ENCODE measurements around the gene MYORG.

The MYORG gene

GRCh38 chr9:34376596-34377403 lies at the start of gene MYORG:
MYORG (minus strand) TSS chr9:34376898; CDS start chr9:34372943, 3,955 bp downstream.
- DNase-seq (ENCODE audit: low read depth) = peak; percentile 96

DNA sequence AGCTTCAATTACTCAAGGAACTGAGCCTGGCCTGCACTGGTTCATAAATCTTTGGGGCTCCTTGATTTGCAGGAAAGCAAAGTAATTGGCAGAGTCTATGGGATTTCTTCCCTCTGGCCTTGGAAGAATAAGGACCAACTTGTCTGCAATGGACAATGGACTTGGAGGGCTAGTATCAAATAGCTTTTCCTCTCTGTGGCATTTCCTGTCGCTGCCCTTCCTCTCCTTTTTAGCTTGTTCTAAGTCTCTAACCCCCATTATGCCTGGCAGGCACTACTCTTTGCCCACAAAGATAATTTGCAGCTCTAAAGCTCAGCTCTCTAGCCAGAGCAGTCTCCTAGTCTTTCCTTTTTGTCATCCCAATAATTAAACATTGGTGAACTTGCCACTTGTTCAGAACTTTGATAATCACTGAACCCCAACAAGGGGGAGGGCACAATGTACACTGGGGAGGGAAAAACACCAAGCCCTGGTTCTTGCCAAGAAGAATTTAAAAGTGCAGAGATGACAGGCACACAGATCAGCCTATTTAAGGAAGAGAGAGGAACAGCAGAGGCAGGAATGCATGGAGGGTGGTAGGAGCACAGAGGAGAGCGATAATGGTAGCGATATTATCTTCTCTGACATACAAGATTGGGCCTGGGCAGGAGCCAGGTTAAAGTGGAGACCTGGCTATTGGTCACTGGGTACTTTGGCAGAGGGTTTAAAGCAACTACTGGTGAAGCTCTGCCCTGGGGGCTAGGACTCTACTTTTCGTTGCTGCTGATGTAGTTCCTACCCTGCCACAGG lies 43.2 kb upstream of the MYORG start:
- DNase-seq (ENCODE audit: low read depth) = no peak

GRCh38 chr9:34417734-34418133 lies 41.0 kb upstream of the MYORG start:
- no peak for DNase-seq (ENCODE audit: low read depth)

DNA sequence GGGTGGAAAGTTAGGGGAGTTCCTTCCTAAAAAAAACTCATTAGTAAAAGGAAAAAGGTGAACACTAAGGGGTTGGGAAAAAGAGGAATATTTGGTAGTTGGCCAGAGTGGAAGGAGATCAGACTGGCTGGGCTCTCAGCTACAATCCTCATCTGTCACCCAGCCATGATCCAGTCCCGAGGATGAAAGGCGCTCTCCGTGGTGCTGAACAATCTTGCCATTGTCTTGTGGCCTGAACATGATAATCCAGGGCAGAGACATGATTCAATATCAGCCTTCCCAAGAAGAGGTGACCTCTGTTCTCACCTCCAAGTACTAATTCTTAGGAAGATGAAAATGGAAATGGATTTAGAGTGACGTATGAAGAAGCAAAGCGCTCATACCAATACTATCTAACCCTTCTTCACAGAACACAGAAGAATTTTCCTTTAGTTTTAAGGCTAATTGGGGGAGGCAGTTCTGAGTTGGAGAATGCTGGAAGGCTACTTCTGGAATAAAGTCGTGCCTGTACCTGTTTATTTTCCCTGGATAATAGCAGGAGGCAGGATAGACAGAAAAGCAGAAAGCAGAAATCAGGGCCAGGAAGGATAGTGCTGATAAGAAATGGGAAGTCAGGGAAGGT lies 36.6 kb upstream of the MYORG start:
- peak; percentile 45 for DNase-seq (ENCODE audit: low read depth)

DNA sequence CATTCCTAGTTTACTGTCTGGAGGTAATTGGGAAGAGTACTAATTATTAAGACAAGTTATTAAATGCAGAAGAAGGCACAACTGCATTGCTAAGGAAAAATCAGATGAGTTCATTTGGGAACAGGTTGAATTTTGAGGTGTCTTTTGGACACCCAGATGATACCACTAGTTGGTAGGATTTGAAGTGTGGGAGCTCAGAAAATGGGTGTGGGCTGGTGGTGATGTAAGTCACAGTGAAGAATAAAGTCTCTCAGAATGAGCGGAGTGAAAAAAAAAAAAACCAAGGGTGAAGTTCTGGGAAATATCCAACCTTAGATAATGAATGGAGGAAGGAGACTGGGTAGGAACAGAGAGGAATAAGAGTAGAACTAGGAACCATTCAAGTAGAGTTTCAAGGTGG lies 35.6 kb upstream of the MYORG start:
- DNase-seq (ENCODE audit: low read depth) = no peak

GRCh38 chr9:34409154-34409553 lies 32.5 kb upstream of the MYORG start:
- no peak for DNase-seq (ENCODE audit: low read depth)

- DNase-seq (ENCODE audit: low read depth) = no peak
Observed at GRCh38 chr9:34408173-34408572, 31.5 kb upstream of the MYORG start.

GRCh38 chr9:34406219-34406618 lies 29.5 kb upstream of the MYORG start:
- peak; percentile 11 for DNase-seq (ENCODE audit: low read depth)

DNA sequence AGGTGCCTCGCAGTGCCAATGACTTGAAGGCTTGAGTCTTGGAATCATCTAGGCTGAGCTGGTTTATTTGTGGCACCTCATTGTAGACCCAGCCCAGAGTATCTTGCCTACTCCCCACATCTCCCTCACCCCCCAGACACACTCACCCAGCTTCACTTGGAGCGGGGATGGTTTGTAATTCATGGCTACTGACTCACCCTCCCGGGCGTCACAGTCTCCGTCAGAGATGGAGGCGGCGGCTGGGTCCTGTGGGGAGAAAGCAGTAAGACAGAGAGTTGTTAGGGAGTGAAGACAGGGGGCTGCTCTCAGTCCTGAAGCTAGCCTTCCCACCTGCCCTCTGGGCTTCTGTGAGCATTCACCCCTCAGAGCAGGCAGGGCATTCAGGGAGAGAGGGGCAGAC lies 29.0 kb upstream of the MYORG start:
- peak; percentile 87 for DNase-seq (ENCODE audit: low read depth)

GRCh38 chr9:34403554-34404380 lies 27.1 kb upstream of the MYORG start:
- DNase-seq (ENCODE audit: low read depth) = peak; percentile 85

DNA sequence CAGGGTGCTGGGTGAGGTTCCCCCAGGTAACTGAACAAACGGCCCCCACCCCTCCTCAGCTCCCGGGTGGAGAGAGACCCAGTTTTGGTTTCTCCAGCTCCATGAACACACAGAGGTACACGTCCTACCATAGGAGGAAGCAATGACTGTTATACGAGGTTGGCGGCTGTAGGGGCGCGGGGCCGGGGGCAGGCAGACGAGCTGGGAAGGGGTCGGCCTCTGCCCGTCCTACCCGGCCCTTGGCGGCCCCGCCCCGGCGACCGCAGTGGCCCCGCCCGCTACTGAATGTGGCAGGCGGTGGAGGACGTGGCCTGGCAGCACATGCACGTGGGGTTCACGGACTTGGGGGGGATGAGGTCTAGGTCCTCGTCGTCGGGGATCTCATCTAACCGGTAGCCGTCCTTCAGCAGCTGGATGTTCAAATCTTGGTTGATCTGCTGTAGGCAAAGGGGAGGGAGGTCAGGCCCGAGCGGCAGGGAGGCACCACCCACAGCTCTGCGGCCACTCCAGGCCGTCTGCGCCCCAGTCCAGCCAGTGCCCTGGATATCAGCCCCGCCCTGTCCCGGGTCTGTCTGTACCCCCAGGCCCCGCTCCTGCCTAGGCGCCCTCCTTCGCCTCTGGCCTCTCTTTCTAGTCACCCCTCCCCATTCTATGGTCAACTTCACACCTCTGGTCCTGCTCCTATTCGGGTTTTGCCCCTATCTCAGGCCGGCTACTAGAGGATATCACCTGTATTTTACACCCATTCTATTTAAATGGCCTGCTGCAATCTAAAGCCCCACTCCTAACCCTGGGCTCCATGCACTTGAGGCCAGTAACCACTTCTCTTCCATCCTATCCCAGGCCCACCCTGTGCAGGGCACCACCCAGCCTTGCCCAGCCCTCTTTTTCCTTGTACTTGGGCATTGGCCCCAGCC lies 24.2 kb upstream of the MYORG start:
- DNase-seq (ENCODE audit: low read depth) = no peak

GRCh38 chr9:34400275-34400674 lies 23.6 kb upstream of the MYORG start:
- DNase-seq (ENCODE audit: low read depth) = no peak

DNA sequence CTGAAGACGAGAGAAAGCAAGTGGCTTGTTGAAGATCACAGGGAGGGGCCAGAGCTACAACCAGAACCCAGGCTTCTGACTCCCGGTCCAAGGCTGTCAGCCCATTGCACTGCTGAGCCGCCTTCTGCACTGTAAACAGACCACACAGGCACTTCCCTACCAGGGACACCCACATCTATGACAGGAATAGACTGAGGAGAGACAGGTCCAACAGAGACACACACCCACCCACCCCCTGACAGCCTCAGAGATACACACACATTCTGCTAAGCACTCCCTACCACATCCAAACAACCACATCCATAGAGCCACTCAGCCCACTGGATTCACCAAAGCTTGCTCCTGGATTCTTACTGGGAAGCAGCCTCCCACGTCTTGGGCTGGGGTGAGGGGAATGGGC lies 23.0 kb upstream of the MYORG start:
- DNase-seq (ENCODE audit: low read depth) = no peak

DNA sequence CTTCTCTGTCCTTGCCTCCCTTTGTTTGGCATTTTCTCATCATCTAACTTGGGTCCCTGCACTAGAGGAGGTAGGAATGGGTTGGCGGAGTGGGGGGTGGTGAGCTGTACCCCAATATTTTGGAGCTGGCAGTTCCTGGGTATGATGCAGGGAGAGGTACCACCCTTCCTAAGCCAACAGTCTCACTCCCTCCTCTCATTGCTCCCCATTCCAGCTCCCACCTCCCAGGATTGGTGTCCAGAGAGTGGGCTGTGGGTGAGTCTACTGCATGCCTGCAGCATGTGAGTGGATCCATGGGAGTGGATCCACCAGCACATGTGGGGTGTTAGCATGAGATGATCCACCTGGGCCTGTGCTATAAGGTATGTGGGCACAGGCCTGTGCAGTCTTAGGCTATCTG lies 22.2 kb upstream of the MYORG start:
- DNase-seq (ENCODE audit: low read depth) = no peak

- DNase-seq (ENCODE audit: low read depth) = no peak
Observed at GRCh38 chr9:34396276-34397214, 19.8 kb upstream of the MYORG start.

DNA sequence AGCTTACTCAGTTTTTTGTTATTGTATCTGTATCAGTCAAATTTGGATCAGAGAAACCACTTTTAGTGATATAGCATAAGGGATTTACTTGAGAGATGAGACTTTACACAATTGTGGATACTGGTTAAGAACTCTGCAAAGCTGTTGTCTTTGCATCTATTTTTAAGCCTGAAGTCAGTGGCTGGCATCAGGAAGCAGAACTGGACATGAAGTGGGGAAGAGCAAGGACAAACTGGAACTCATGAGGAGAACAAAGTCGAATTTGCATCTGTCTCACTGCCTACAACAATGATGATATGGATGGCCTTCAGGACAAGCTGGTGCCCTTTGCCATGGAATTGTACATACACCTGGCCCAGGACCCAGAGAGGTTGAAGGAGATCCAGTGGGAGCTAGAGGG lies 15.8 kb upstream of the MYORG start:
- DNase-seq (ENCODE audit: low read depth) = no peak

- DNase-seq (ENCODE audit: low read depth) = no peak
Observed at GRCh38 chr9:34387239-34387638, 10.5 kb upstream of the MYORG start.

GRCh38 chr9:34386656-34387055 lies 10.0 kb upstream of the MYORG start:
- no peak for DNase-seq (ENCODE audit: low read depth)

DNA sequence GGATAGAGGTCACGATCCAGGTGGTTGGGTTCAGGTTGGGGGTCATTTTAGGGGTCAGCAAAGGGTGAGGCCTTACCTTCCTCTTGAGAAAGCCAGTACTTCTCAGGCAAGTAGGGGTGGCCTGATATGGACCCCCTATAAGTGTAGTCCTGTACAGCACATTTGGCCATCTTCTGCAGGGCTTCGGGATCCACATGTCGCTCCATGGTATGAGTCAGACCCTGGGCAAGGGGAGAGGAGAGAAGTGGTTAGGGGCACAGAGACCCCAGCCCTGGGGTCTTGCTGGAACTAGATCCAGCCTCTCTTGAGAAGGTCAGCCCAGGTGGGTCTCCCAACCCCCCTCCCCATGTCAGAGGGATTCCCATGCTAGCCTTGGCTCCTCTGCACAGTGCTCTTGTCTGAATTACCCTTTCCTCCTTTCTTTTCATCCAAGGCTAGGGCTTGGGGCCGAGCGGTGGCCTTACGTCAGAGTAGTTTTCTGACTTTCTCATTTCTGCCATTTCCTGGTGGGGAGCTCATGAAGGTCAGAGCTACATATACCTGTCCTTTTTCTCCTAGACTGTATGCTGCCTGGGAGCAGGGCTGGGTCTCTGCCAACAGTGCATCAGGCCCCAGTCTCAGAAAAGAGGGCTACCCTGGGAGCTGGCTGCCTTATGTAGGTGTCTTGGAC lies 9.0 kb upstream of the MYORG start:
- no peak for DNase-seq (ENCODE audit: low read depth)
